Nephron (organoid): Measurements from ENCODE around the gene SMYD3.
"Not testable (repeated sequence)": the region's sequence is repeated elsewhere in the genome, so short reads cannot be mapped to it uniquely, and the experiment has no call there.

Source experiments
- H3K27ac Mint-ChIP-seq, 3 experiments: 2 replicates each; pipeline ENCODE4 v1.8.0; 2020; ENCODE audit warnings: mixed read lengths in 3 of 3, mild to moderate bottlenecking in 2 of 3, moderate library complexity in 1 of 3
- H3K27me3 Mint-ChIP-seq: 2 replicates; pipeline ENCODE4 v1.8.0; 2021; ENCODE audit warnings: low read depth, mild to moderate bottlenecking, moderate library complexity, mixed read lengths
- H3K36me3 Mint-ChIP-seq: 2 replicates; pipeline ENCODE4 v1.8.0; 2020; ENCODE audit warnings: low read depth, mixed read lengths
- H3K4me1 Mint-ChIP-seq: 2 replicates; pipeline ENCODE4 v1.8.0; 2020; ENCODE audit warnings: mixed read lengths
- H3K4me3 Mint-ChIP-seq, 3 experiments: 2 replicates each; pipeline ENCODE4 v1.8.0; 2020; ENCODE audit warnings: mild to moderate bottlenecking in 3 of 3, mixed read lengths in 3 of 3, moderate library complexity in 2 of 3
- H3K9me3 Mint-ChIP-seq: 2 replicates; pipeline ENCODE4 v1.8.0; 2020; ENCODE audit warnings: mixed read lengths
- TF ChIP-seq, protein P1 (sequence below), 3 experiments: fragments of 200-600 bp; sonication (generic); IDR thresholded peaks; one replicate each; pipeline ENCODE4 v1.5.0; 2021; ENCODE audit warnings: antibody characterized with exemption in 3 of 3; ENCODE audit not compliant: unreplicated experiment in 3 of 3

SMYD3 gene

DNA sequence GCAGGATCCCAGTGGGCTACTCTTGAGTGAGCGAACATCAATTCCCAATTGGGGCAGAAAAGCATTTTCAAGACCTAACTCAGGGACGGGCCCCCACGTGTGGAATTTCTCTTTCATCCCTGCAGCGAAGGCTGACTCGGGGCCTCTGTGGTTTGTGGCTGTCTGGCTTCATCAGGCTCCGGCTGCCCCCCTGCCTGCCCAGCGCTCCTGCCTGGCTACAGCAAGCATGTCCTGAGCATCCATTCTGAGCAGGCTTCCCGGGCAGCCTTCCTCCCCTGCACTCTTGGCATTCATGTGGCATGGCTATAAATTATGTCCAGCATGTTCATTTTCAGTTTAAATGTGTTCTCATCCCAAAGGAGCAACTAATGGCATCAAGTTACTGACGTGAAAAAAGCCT is 764.2 kb downstream of the SMYD3 start:
- peaks cover 16% of the 10 kb centered on the region for H3K9me3 Mint-ChIP-seq
- H3K36me3 Mint-ChIP-seq = peaks cover 22% of the 10 kb centered on the region

DNA sequence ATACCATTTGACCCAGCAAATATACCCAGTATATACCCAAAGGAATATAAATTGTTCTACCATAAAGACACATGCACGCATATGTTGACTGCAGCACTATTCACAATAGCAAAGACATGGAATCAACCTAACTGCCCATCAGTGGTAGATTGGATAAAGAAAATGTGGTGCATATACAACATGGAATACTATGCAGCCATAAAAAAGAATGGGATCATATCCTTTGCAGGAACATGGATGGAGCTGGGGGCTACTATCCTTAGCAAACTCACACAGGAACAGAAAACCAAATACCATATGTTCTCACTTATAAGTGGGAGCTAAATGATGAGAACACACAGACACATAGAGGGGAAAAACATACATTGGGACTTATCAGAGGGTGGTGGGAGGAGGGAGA is 766.7 kb downstream of the SMYD3 start:
- not testable (repeated sequence) for H3K36me3 Mint-ChIP-seq, H3K27me3 Mint-ChIP-seq, H3K4me3 Mint-ChIP-seq, H3K27ac Mint-ChIP-seq, H3K9me3 Mint-ChIP-seq
- peaks cover 15% of the 10 kb centered on the region for H3K4me1 Mint-ChIP-seq

More for the DNA sequence above, 764.2 kb downstream of the SMYD3 start:
- Mint-ChIP-seq H3K4me1 (peaks cover 15% of the 10 kb centered on the region), H3K27ac (peak overlapping the region in 2 of 3 experiments; percentile 12 to 14), H3K4me3 (no peak overlapping the region), H3K27me3 (peaks cover 5% of the 10 kb centered on the region)
- TF ChIP-seq, protein P1, sequence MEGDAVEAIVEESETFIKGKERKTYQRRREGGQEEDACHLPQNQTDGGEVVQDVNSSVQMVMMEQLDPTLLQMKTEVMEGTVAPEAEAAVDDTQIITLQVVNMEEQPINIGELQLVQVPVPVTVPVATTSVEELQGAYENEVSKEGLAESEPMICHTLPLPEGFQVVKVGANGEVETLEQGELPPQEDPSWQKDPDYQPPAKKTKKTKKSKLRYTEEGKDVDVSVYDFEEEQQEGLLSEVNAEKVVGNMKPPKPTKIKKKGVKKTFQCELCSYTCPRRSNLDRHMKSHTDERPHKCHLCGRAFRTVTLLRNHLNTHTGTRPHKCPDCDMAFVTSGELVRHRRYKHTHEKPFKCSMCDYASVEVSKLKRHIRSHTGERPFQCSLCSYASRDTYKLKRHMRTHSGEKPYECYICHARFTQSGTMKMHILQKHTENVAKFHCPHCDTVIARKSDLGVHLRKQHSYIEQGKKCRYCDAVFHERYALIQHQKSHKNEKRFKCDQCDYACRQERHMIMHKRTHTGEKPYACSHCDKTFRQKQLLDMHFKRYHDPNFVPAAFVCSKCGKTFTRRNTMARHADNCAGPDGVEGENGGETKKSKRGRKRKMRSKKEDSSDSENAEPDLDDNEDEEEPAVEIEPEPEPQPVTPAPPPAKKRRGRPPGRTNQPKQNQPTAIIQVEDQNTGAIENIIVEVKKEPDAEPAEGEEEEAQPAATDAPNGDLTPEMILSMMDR (IDR thresholded peaks at IDR 0.05; ENCODE audit: unreplicated experiment in 3 of 3) = no peak

DNA sequence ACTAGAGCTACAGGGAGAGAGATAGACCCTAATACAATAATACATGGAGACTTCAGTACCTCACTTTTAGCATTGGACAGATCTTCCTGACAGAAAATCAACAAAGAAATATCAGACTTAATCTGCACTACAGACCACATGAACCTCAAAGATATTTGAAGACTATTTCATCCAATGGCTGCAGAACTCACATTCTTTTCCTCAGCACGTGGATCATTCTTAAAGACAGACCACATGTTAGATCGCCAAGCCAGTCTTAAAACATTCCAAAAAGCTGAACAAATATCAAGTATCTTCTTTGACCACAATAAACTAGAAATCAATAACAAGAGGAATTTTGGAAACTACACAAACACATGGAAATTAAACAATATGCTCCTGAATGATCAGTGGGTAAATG is 776.3 kb downstream of the SMYD3 start:
- TF ChIP-seq, protein P1 (IDR thresholded peaks at IDR 0.05; ENCODE audit: unreplicated experiment in 3 of 3) = no peak
- Mint-ChIP-seq H3K9me3 (peaks cover 68% of the 10 kb centered on the region), H3K4me3 (no peak overlapping the region), H3K4me1 (no peaks in the 10 kb centered on the region), H3K36me3 (peaks cover 30% of the 10 kb centered on the region), H3K27ac (no peak overlapping the region), H3K27me3 (no peaks in the 10 kb centered on the region)

DNA sequence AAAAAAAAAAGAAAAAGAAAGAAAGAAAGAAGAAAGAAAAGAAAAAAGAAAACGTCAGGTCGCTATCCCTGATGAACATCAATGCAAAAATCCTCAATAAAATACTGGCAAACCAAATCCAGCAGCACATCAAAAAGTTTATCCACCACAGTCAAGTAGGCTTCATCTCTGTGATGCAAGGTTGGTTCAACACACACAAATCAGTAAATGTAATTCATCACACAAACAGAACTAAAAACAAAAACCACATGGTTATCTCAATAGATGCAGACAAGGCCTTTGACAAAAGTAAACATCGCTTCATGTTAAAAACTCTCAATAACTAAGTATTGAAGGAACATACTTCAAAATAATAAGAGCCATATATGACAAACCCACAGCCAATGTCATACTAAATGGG is 779.0 kb downstream of the SMYD3 start:
- not testable (repeated sequence) for H3K27ac Mint-ChIP-seq, H3K27me3 Mint-ChIP-seq, H3K4me3 Mint-ChIP-seq, H3K4me1 Mint-ChIP-seq
- peaks cover 33% of the 10 kb centered on the region for H3K36me3 Mint-ChIP-seq
- H3K9me3 Mint-ChIP-seq = peaks cover 80% of the 10 kb centered on the region

DNA sequence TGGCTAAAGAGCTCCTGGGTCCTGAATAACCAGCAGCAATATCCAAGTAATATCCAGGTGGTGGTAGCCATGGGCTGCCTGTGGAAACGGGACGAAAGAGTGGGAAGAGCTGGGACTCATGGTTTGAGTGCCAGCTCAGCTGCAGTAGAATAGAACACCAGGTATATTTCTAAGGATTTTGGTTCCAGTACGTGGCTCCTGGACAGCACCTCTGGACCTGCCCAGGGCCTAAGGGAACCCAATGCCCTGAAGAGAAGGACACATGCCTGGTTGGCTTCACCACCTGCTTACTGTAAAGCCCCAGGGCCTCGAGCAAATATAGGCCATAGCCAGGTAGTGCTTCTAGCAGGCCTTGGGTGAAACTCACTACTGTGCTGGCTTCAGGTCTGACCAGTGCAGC is 785.6 kb downstream of the SMYD3 start:
- Mint-ChIP-seq H3K4me3 (no peak overlapping the region), H3K36me3 (peaks cover 7% of the 10 kb centered on the region), H3K27ac (no peak overlapping the region), H3K9me3 (peaks cover 22% of the 10 kb centered on the region), H3K4me1 (no peaks in the 10 kb centered on the region), H3K27me3 (no peaks in the 10 kb centered on the region)
- TF ChIP-seq, protein P1 (IDR thresholded peaks at IDR 0.05; ENCODE audit: unreplicated experiment in 3 of 3) = no peak

DNA sequence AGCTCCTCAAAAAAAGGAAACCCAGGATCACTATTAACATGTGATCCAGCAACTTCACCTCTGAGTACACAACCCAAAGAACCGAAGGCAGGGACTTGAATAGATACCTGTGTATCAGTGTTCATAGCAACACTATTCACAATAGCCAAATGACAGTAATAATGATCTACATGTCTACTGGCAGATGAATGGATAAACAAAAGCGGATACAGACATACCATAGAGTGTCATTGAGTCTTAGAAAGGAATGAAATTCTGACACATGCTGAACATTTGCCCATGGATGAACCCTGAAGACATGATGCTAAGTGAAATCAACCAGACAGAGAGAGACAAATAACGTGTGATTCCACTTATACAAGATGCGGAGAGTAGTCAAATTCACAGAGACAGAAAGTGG is 788.1 kb downstream of the SMYD3 start:
- H3K27ac Mint-ChIP-seq = no peak overlapping the region
- H3K4me1 Mint-ChIP-seq = no peaks in the 10 kb centered on the region
- no peaks in the 10 kb centered on the region for H3K27me3 Mint-ChIP-seq
- H3K9me3 Mint-ChIP-seq = peaks cover 3% of the 10 kb centered on the region
- no peaks in the 10 kb centered on the region for H3K36me3 Mint-ChIP-seq
- TF ChIP-seq, protein P1 (IDR thresholded peaks at IDR 0.05; ENCODE audit: unreplicated experiment in 3 of 3) = no peak
- no peak overlapping the region for H3K4me3 Mint-ChIP-seq

DNA sequence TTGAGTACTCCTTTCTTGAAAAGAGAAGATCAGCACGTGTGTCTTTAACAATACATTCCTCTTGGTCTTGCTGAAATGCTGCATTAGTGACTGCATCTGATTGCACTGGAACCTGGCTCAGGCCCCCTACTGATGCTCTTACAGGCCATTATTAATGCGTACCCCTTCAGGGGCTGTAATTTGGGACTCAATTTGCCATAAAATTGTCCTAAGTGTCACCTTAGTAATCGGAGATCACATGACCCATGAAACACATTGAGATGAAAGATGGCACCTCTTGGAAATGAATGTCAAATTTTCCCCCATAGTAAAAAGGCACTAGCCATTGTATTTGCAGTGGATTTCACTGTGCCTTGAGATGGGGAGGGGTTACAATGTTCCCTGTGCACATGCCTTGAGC is 789.0 kb downstream of the SMYD3 start:
- Mint-ChIP-seq H3K4me1 (no peaks in the 10 kb centered on the region), H3K27ac (no peak overlapping the region), H3K27me3 (no peaks in the 10 kb centered on the region), H3K4me3 (no peak overlapping the region), H3K9me3 (peaks cover under 1% of the 10 kb centered on the region), H3K36me3 (no peaks in the 10 kb centered on the region)
- TF ChIP-seq, protein P1 (IDR thresholded peaks at IDR 0.05; ENCODE audit: unreplicated experiment in 3 of 3) = no peak
